ENCODE results near the gene ANKRD37.
"Not testable (repeated sequence)": the region's sequence is repeated elsewhere in the genome, so short reads cannot be mapped to it uniquely, and the experiment has no call there.

The ANKRD37 gene, protein sequence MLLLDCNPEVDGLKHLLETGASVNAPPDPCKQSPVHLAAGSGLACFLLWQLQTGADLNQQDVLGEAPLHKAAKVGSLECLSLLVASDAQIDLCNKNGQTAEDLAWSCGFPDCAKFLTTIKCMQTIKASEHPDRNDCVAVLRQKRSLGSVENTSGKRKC

DNA sequence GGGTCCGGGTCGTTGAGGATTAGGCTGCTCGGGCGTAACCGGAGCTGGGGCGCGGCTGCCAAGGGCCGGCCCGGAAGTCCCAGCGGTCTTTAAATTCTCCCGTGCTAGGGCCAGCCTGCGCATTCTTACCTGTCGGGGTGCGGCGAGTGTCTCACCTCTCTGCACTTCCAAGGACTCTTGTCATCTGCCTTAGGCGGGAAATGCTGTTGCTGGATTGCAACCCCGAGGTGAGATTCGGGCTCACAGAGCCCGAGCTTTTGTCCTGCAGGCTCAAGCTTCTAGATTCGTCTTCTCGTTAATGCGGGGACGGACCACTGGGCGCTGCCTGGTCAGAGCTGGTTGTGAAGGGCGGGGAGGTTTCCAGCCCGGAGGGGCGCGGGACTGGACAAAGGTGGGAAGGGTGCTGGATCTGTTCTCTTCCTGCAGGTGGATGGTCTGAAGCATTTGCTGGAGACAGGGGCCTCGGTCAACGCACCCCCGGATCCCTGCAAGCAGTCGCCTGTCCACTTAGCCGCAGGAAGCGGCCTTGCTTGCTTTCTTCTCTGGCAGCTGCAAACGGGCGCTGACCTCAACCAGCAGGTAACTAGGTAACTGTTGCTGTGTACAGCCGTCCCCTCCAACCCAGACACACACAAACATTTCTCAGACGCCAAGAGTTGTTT, at the start of gene ANKRD37:
ANKRD37 (plus strand) TSS at position 118 of the 662 bp plus-strand sequence; CDS start at position 201, 83 bp downstream.
- DNase-seq: no peak

DNA sequence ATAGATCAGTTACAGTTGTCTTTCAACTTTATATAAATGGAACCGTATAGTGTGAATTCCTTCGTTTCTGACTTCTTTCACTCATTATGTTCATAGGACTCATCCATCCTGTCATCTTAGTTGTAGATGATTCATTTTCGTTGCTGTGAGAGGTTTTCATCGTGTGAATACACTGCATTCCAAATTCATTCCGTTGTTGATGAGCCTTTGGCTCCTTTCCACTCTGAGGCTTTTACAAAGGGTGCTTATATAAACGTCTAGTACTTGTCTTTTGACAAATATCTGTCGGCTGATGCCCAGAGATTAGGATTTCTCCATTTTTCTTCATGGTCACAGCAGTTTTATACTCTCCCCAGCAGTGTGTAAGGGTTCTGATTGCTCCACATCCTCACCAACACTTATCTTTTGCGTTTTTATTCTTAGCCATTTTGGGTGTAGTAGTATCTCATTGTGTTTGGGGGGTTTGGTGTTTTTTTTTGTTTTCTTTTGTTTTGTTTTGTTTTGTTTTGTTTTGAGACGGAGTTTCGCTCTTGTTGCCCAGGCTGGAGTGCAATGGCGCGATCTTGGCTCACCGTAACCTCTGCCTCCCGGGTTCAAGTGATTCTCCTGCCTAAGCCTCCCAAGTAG, 49.6 kb upstream of the ANKRD37 start:
- no peak for DNase-seq

DNA sequence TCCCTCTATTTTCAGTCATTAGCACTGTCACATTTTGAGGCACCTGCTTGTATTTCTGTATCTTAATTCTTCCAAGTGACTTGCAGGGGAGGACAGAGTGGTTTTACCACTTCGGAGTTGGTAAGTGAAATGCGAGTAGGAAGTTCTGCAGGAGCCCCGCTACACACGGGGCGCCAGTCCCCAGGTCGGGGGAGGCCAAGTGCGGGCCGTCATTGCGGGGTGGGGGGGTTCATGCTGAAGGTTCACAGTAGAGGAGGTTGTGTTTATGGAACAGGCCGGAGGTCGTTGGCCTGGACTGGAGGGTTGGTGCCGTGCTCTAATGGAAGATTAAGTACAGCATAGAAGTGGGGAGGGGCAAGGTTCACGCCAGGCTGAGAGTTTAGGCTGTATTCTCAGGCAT, 45.0 kb upstream of the ANKRD37 start:
- DNase-seq: no peak

DNA sequence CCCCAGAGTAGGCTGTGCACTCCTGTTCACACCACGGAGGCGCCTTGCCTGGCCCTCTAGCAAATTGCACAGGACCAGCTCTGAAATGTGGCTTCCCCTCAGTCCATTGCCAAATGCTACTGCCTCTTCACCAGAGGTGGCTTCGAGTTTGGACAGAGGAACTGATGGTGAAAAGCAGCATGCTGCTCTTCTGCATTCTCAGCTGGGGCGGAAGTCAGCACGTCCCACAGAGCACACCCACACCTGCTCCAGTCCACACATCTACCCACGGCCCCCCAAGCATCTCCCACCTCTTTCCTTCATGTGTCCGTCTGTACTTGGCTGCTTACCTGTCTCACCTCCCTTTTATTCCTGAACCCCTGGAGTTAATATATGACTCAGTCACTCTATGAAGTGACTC, 44.4 kb upstream of the ANKRD37 start:
- no peak for DNase-seq

DNA sequence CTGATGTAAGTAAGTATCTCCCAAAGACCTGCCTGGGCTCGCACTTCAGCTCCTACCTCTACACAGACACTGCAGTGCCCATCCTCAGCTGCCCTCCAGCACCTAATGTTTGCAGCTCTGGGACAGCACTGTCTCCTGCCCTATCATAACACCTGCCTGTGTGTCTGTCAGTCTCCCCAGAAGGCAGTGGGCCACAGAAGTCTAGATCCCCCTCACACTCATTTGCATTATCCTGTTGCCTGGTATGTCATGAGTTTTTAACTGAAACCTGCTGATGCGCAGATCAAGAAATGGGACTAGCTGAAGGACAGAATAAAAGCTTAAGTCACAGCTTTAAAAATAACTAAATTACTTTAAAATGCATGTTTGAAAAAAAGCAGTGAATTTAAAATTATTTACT, 43.9 kb upstream of the ANKRD37 start:
- DNase-seq: no peak

GRCh38 chr4:185357211-185357610, 39.4 kb upstream of the ANKRD37 start:
- no peak for DNase-seq

DNA sequence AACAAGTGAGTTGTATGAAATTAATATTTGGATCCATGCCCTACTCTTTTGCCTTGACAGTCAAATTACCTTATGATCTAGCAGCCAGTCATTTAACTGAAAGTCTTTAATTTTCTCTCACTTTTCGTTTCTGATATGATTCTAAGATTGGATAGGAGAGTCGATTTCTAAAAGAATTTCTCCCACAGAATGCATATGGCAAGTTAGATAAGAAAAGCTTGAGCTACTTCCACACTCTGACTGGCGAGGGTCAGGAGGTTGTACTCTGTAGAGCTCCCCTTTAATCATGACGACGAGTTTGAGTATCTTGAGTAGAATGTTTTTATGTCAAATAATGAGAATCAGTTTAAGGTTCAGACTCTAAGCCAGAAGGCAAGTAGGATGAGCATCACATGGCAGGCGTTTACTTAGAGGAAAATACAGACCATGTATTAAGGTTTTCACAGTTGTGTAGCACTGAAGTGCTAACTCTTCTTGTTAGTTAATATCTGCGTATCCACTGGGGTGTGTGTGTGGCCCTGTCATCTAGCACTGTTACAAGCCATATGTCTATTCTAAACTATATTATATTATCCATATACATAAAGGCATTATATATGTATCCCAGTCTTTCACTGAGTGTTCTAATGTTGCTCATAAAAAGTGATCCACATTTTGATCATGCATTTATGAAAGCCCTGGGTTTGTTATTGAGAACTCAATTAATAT, 38.8 kb upstream of the ANKRD37 start:
- DNase-seq: no peak

GRCh38 chr4:185358514-185358913, 38.1 kb upstream of the ANKRD37 start:
- DNase-seq: no peak

- DNase-seq: no peak
Observed at GRCh38 chr4:185358959-185359358, 37.7 kb upstream of the ANKRD37 start.

GRCh38 chr4:185359767-185360446, 36.7 kb upstream of the ANKRD37 start:
- no peak for DNase-seq

- DNase-seq: no peak
Observed at GRCh38 chr4:185361872-185362271, 34.8 kb upstream of the ANKRD37 start.

GRCh38 chr4:185362570-185362969, 34.1 kb upstream of the ANKRD37 start:
- DNase-seq: not testable (repeated sequence)

GRCh38 chr4:185363251-185363650, 33.4 kb upstream of the ANKRD37 start:
- no peak for DNase-seq

- no peak for DNase-seq
Observed at GRCh38 chr4:185364886-185365285, 31.8 kb upstream of the ANKRD37 start.

- DNase-seq: no peak
Observed at GRCh38 chr4:185369731-185370130, 26.9 kb upstream of the ANKRD37 start.

DNA sequence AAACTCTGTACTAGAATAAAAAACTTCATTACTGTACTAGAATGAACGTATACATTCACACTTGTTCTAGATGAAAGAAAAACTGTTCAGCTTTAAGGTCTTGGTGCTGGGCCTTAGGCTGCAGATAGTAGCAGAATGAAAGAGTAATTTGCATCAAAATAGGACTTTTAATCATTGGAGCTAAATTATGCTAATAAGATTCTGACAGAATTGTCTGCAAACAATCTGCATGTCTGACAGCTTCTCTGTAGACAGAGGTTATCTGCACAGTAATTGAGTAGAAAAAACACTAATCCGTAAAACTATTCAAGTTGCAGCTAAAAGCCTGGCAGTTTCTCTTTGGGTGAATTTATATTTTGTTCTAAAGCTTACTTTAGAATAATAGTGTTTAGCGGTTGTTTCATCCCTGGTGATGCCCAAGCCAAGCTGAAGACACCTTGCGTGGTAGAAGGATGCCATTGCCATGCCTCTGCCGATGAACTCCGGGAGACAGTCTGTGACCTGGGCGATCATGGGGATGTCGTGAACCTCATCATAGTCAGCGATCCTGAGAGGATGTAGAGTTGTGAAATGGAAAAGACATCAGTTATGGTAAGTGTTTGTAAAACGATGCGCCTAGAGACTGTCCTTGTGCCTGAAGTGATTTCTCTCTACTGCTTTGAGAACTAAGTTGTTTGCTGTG, 26.2 kb upstream of the ANKRD37 start:
- DNase-seq: no peak

DNA sequence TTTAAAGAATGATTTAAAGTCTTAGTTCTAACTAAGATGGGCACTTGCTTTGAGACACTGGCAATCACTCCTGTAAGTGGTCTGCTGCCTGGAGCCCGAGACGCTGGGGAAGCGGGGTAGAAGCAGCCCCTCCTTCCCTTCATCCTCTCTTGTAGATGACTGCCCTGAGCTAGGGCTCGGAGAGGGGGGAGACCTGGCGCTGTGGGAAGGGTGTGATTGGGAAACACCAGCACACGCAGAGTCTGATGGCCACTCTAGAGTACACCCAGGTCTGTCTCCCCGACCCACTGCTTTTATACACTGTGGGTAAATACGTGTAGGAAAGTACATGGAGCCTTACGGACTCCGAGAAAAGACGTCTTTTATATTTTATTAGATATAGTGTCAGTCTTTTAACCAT, 24.9 kb upstream of the ANKRD37 start:
- no peak for DNase-seq

- no peak for DNase-seq
Observed at GRCh38 chr4:185374027-185374426, 22.6 kb upstream of the ANKRD37 start.

DNA sequence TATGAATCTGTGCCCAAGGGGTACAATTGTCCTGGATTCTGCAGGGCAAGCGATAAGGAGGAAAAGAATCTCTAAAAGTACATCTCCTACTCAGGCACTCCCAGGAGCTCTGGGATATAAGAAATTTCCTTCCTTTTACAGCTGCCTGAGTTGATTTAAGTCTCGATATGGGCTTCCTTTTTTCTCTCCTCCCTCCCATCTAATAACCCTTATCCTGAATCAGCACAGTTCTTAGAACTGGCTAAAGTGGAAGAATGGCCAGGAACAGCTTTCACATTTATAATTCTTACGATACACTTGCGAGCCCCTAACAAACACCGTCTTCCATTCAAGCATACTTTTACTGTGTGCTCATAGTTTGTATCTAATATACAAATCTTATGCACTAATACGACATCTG, 22.1 kb upstream of the ANKRD37 start:
- DNase-seq: no peak

DNA sequence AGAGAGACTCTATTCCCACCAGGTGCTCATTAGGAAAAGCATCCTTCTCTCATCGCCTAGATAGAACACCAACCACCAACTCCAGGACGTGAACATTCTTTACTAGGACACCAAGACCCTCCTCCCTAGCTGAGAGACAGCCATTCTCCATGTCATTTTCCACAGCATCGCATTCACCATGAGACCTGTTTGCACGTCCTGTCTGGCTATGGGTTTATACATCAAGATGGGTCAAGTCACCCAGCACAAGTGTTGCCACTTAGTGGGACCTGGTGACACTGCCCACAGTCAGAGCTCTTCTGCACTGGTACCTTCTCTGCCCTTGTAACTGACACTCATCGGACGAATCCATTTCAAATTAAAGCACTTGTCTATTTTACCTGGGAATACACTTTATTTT, 18.4 kb upstream of the ANKRD37 start:
- no peak for DNase-seq

DNA sequence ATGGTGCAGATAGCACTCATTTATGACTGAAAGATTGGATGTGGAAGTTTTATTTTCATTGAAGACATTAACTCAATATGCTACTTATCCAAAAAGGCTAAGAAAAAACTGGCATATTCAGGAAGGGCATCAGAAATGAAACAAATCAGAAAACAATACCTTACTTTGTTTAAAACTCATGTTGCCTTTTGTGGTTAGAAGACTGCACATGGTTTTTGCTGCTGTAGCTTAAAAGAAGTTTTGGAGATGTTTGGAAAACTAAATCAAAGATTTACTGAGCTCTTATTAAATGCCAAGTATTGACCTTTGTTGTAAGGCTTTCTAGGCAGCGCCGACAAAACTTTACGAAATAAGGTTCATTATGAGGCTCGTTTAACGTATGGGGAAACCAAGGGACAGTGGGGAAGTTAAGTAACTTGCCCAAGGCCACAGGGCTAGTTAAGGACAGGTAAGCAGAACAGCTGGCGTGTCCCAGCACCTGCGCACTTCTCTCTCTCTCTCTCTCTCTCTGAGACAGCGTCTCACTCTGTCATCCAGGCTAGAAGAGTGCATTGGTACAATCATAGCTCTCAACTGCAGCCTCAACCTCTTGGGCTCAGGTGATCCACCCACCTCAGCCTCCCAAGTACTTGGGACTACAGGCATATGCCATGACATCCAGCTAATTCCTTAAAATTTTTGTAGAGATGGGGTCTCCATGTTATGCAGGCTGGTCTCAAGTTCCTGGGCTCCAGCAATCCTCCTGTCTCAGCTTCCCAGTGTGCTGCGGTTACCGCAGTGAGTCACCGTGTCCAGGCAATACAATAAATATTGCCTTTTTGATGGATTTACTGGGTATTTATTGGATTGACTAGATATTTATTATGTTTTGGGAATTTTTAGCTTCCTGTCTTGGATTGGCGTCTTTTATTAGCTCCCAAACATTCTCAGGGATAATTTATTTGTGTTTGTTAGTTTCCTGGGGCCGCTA, 17.0 kb upstream of the ANKRD37 start:
- no peak for DNase-seq

Measured in NCI-H2171 treated with DMSO at 0.1 percent for 48 hours (cell line).